Duodenal mucosa (tissue), 2 donors: ENCODE data around the gene BCAS4.
A peak's percentile ranks its signal among the peaks of the same experiment; 100 is the strongest.

Experiments used
- H3K27ac ChIP-seq: one replicate; pipeline ENCODE4 v1.7.0; 2013; ENCODE audit warnings: low read depth, low read length
- H3K27me3 ChIP-seq, 2 donors: one replicate each; pipeline ENCODE4 v1.7.0; 2013; ENCODE audit warnings: low read length in 2 of 2, control low read depth in 1 of 2; ENCODE audit not compliant: insufficient read depth in 2 of 2, control insufficient read depth in 1 of 2
- H3K36me3 ChIP-seq, 2 donors: one replicate each; pipeline ENCODE4 v1.7.0; 2013; ENCODE audit warnings: low read length in 2 of 2, control low read depth in 1 of 2; ENCODE audit not compliant: insufficient read depth in 2 of 2, control insufficient read depth in 1 of 2
- H3K4me1 ChIP-seq, 2 donors: one replicate each; pipeline ENCODE4 v1.7.0; 2013; ENCODE audit warnings: low read length in 2 of 2, control low read depth in 1 of 2; ENCODE audit not compliant: insufficient read depth in 2 of 2, control insufficient read depth in 1 of 2
- H3K4me3 ChIP-seq, 2 donors: one replicate each; pipeline ENCODE4 v1.7.0; 2013; ENCODE audit warnings: low read length in 2 of 2, low read depth in 1 of 2
- H3K9ac ChIP-seq, 2 donors: one replicate each; pipeline ENCODE4 v1.7.0; 2013; ENCODE audit warnings: low read length in 2 of 2, low read depth in 1 of 2
- H3K9me3 ChIP-seq, 2 donors: one replicate each; pipeline ENCODE4 v1.7.0; 2013; ENCODE audit warnings: low read length in 2 of 2, control low read depth in 1 of 2; ENCODE audit not compliant: control insufficient read depth in 1 of 2

BCAS4 gene

GRCh38 chr20:50821257-50821921, 26.5 kb downstream of the BCAS4 start:
- H3K36me3 ChIP-seq, result no peaks in the 10 kb centered on the region
- H3K4me1 ChIP-seq, result peaks cover 18% of the 10 kb centered on the region in 2 donors
- no peak overlapping the region for H3K4me3 ChIP-seq
- no peak overlapping the region for H3K9ac ChIP-seq
- H3K27me3 ChIP-seq, result no peaks in the 10 kb centered on the region
- no peak overlapping the region for H3K27ac ChIP-seq
- no peaks in the 10 kb centered on the region for H3K9me3 ChIP-seq

GRCh38 chr20:50821994-50822393, 27.1 kb downstream of the BCAS4 start:
- no peak overlapping the region for H3K9ac ChIP-seq
- H3K27ac ChIP-seq, result no peak overlapping the region
- H3K4me1 ChIP-seq, result peaks cover 18% of the 10 kb centered on the region in 2 donors
- H3K36me3 ChIP-seq, result no peaks in the 10 kb centered on the region
- H3K27me3 ChIP-seq, result no peaks in the 10 kb centered on the region
- no peak overlapping the region for H3K4me3 ChIP-seq
- no peaks in the 10 kb centered on the region for H3K9me3 ChIP-seq

GRCh38 chr20:50823319-50823718, 28.5 kb downstream of the BCAS4 start:
- peaks cover 15 to 16% of the 10 kb centered on the region in 2 donors for H3K4me1 ChIP-seq
- no peak overlapping the region for H3K4me3 ChIP-seq
- no peak overlapping the region for H3K27ac ChIP-seq
- no peaks in the 10 kb centered on the region for H3K36me3 ChIP-seq
- H3K9ac ChIP-seq, result no peak overlapping the region
- H3K9me3 ChIP-seq, result no peaks in the 10 kb centered on the region
- no peaks in the 10 kb centered on the region for H3K27me3 ChIP-seq

GRCh38 chr20:50824137-50824536, 29.3 kb downstream of the BCAS4 start:
- peaks cover 11 to 12% of the 10 kb centered on the region in 2 donors for H3K4me1 ChIP-seq
- no peak overlapping the region for H3K27ac ChIP-seq
- H3K36me3 ChIP-seq, result no peaks in the 10 kb centered on the region
- H3K9ac ChIP-seq, result no peak overlapping the region
- no peaks in the 10 kb centered on the region for H3K9me3 ChIP-seq
- H3K27me3 ChIP-seq, result no peaks in the 10 kb centered on the region
- no peak overlapping the region for H3K4me3 ChIP-seq

- Histone ChIP-seq H3K4me3 (no peak overlapping the region), H3K9ac (no peak overlapping the region), H3K27me3 (no peaks in the 10 kb centered on the region), H3K27ac (no peak overlapping the region), H3K36me3 (no peaks in the 10 kb centered on the region), H3K9me3 (no peaks in the 10 kb centered on the region), H3K4me1 (peaks cover 9% of the 10 kb centered on the region in 2 donors)
Measured at GRCh38 chr20:50826121-50826520, 31.3 kb downstream of the BCAS4 start.

GRCh38 chr20:50828363-50829136, 33.7 kb downstream of the BCAS4 start:
- no peak overlapping the region for H3K4me3 ChIP-seq
- peaks cover 0 to 4% of the 10 kb centered on the region in 2 donors for H3K4me1 ChIP-seq
- H3K27me3 ChIP-seq, result no peaks in the 10 kb centered on the region
- no peaks in the 10 kb centered on the region for H3K9me3 ChIP-seq
- no peak overlapping the region for H3K27ac ChIP-seq
- H3K9ac ChIP-seq, result no peak overlapping the region
- H3K36me3 ChIP-seq, result no peaks in the 10 kb centered on the region

GRCh38 chr20:50831622-50832021, 36.8 kb downstream of the BCAS4 start:
- Histone ChIP-seq H3K27ac (no peak overlapping the region), H3K4me3 (no peak overlapping the region), H3K9me3 (no peaks in the 10 kb centered on the region)

GRCh38 chr20:50834599-50835005, 39.7 kb downstream of the BCAS4 start:
- Histone ChIP-seq H3K36me3 (no peaks in the 10 kb centered on the region), H3K27me3 (no peaks in the 10 kb centered on the region), H3K4me1 (peaks cover 0 to 4% of the 10 kb centered on the region in 2 donors), H3K4me3 (peak overlapping the region; percentile 12 to 51), H3K27ac (no peak overlapping the region), H3K9me3 (no peaks in the 10 kb centered on the region), H3K9ac (no peak overlapping the region)

More at GRCh38 chr20:50831622-50832021, 36.8 kb downstream of the BCAS4 start:
- H3K27me3 ChIP-seq, result no peaks in the 10 kb centered on the region
- H3K36me3 ChIP-seq, result no peaks in the 10 kb centered on the region
- no peaks in the 10 kb centered on the region for H3K4me1 ChIP-seq
- H3K9ac ChIP-seq, result no peak overlapping the region

GRCh38 chr20:50837532-50838321, 42.9 kb downstream of the BCAS4 start:
- no peak overlapping the region for H3K27ac ChIP-seq
- H3K4me1 ChIP-seq, result peaks cover 0 to 4% of the 10 kb centered on the region in 2 donors
- H3K9ac ChIP-seq, result no peak overlapping the region
- H3K9me3 ChIP-seq, result no peaks in the 10 kb centered on the region
- H3K27me3 ChIP-seq, result no peaks in the 10 kb centered on the region
- no peak overlapping the region for H3K4me3 ChIP-seq
- H3K36me3 ChIP-seq, result no peaks in the 10 kb centered on the region

- H3K4me1 ChIP-seq, result peaks cover 0 to 4% of the 10 kb centered on the region in 2 donors
- H3K27me3 ChIP-seq, result no peaks in the 10 kb centered on the region
- H3K9ac ChIP-seq, result no peak overlapping the region
- H3K9me3 ChIP-seq, result no peaks in the 10 kb centered on the region
- no peaks in the 10 kb centered on the region for H3K36me3 ChIP-seq
- no peak overlapping the region for H3K27ac ChIP-seq
- no peak overlapping the region for H3K4me3 ChIP-seq
Measured at GRCh38 chr20:50838322-50838625, 43.4 kb downstream of the BCAS4 start.
